ENCODE data around the gene SPOCK1. TPM values are rescaled to one million over a fixed set of nuclear protein-coding genes. Genes with fewer than 3 reads are reported as not detected.
A peak's percentile ranks its signal among the peaks of the same experiment; 100 is the strongest.

The SPOCK1 gene
- total RNA-seq, 1 donor = 231 TPM

DNA sequence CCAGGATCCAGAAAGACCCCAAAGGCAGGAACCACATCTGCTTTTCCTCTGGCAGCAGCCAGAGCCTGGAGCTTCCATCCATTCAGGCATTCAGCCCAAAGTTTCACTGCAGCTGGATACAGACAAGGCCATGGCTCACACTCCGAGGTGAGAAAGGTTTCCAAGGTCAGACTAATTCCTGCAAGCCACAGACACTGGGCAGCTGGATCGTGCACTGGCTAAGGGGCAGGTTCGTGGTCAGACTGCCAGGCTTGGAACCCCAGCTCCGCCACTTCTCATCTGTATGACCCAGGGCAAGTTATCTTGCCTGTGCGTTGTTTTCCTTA is 36.9 kb downstream of the SPOCK1 start:
- Histone ChIP-seq H3K27me3 (ENCODE audit: insufficient read depth, low read length) (no peaks in the 10 kb centered on the region), H3K4me2 (ENCODE audit: insufficient read depth, low read length) (no peak overlapping the region), H3K4me1 (ENCODE audit: insufficient read depth, low read length) (peaks cover 28% of the 10 kb centered on the region), H3K27ac (ENCODE audit: low read depth, low read length) (no peak overlapping the region), H3K79me2 (ENCODE audit: insufficient read depth, low read length) (peaks cover 44% of the 10 kb centered on the region), H3K36me3 (ENCODE audit: insufficient read depth, low read length) (peaks cover 7% of the 10 kb centered on the region), H3K9me3 (ENCODE audit: low read depth, low read length) (no peaks in the 10 kb centered on the region), H4K20me1 (ENCODE audit: insufficient read depth, low read length) (peaks cover 48% of the 10 kb centered on the region), H3K4me3 (ENCODE audit: insufficient read depth, low read length) (no peak overlapping the region), H2AFZ (ENCODE audit: low read length) (no peak overlapping the region)
- DNase-seq (ENCODE audit: insufficient read length, low spot score, missing footprints) = no peak
- TF ChIP-seq, protein P1, sequence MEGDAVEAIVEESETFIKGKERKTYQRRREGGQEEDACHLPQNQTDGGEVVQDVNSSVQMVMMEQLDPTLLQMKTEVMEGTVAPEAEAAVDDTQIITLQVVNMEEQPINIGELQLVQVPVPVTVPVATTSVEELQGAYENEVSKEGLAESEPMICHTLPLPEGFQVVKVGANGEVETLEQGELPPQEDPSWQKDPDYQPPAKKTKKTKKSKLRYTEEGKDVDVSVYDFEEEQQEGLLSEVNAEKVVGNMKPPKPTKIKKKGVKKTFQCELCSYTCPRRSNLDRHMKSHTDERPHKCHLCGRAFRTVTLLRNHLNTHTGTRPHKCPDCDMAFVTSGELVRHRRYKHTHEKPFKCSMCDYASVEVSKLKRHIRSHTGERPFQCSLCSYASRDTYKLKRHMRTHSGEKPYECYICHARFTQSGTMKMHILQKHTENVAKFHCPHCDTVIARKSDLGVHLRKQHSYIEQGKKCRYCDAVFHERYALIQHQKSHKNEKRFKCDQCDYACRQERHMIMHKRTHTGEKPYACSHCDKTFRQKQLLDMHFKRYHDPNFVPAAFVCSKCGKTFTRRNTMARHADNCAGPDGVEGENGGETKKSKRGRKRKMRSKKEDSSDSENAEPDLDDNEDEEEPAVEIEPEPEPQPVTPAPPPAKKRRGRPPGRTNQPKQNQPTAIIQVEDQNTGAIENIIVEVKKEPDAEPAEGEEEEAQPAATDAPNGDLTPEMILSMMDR (IDR thresholded peaks at IDR 0.05; ENCODE audit: extremely low read depth, low read depth, low read length) = no peak

DNA sequence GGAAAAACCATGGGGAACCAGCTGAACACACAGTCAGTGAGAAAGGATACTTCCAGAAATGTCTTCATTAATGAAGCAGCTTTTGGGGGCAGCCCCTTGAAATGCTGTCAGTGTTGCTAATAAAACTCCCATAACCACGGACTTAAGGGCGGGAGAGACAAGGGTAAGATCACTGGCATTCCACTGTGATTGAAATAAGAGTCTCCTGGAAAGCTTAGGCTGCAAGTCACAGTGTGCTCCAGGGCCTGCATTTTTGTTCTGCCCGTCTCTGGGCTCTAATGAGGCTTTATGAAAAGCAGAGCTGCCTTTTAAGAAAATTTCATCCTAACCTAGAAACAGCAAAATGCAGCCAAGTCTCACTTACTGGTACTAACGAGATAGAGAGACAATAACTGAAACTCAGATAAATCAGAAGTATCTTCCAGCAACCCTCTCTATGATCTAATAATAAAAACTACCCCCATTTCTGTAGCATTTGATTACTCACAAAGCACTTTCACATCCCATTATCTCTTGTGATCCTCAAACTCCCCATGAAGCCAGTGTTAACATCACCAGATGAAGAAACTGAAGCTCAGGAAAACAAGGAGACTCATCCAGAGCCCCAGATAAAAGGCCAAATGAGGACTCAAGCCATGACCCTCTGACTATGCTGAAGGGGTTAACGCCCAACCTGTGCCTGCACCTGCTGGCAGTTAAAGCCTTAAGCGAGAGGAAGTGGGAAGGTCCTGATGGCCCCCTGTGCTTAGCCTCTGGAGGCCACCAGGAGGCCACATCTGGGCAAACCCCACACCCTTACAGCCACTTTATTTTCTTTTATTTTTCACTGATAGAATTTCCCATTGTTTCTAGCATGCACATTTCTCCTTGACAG is 37.5 kb downstream of the SPOCK1 start:
- Histone ChIP-seq H3K4me1 (ENCODE audit: insufficient read depth, low read length) (peaks cover 22% of the 10 kb centered on the region), H3K4me2 (ENCODE audit: insufficient read depth, low read length) (no peak overlapping the region), H3K4me3 (ENCODE audit: insufficient read depth, low read length) (no peak overlapping the region), H2AFZ (ENCODE audit: low read length) (no peak overlapping the region), H3K27ac (ENCODE audit: low read depth, low read length) (no peak overlapping the region), H4K20me1 (ENCODE audit: insufficient read depth, low read length) (peaks cover 53% of the 10 kb centered on the region), H3K79me2 (ENCODE audit: insufficient read depth, low read length) (peaks cover 46% of the 10 kb centered on the region), H3K9me3 (ENCODE audit: low read depth, low read length) (no peaks in the 10 kb centered on the region), H3K36me3 (ENCODE audit: insufficient read depth, low read length) (peaks cover 7% of the 10 kb centered on the region), H3K27me3 (ENCODE audit: insufficient read depth, low read length) (no peaks in the 10 kb centered on the region)
- DNase-seq (ENCODE audit: insufficient read length, low spot score, missing footprints) = no peak
- TF ChIP-seq, protein P1 (IDR thresholded peaks at IDR 0.05; ENCODE audit: extremely low read depth, low read depth, low read length) = peak; percentile 15

DNA sequence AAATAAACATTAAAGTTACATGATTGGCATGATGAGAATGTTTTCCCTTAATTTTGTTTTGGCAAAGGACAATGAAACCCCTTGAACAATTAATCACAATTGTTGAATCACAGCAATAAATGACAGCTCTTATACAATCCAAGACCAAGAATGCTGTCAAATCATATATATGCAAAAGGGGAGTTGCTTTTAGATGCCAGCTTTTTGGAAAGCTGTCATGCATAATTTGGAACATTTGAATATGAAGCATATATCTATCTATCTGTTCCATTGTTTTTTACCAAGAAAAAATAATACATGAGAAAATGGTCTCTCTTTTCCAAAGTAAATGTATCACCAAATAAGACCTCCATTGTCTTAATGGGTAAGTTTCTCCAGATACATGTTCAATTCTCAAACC is 44.5 kb downstream of the SPOCK1 start:
- Histone ChIP-seq H2AFZ (ENCODE audit: low read length) (no peak overlapping the region), H3K4me1 (ENCODE audit: insufficient read depth, low read length) (no peaks in the 10 kb centered on the region), H3K36me3 (ENCODE audit: insufficient read depth, low read length) (peaks cover 7% of the 10 kb centered on the region), H4K20me1 (ENCODE audit: insufficient read depth, low read length) (peaks cover 63% of the 10 kb centered on the region), H3K79me2 (ENCODE audit: insufficient read depth, low read length) (peaks cover 12% of the 10 kb centered on the region), H3K4me2 (ENCODE audit: insufficient read depth, low read length) (no peak overlapping the region), H3K27ac (ENCODE audit: low read depth, low read length) (no peak overlapping the region), H3K27me3 (ENCODE audit: insufficient read depth, low read length) (no peaks in the 10 kb centered on the region), H3K9me3 (ENCODE audit: low read depth, low read length) (no peaks in the 10 kb centered on the region), H3K4me3 (ENCODE audit: insufficient read depth, low read length) (no peak overlapping the region)
- no peak for DNase-seq (ENCODE audit: insufficient read length, low spot score, missing footprints)
- TF ChIP-seq, protein P1 (IDR thresholded peaks at IDR 0.05; ENCODE audit: extremely low read depth, low read depth, low read length) = no peak

DNA sequence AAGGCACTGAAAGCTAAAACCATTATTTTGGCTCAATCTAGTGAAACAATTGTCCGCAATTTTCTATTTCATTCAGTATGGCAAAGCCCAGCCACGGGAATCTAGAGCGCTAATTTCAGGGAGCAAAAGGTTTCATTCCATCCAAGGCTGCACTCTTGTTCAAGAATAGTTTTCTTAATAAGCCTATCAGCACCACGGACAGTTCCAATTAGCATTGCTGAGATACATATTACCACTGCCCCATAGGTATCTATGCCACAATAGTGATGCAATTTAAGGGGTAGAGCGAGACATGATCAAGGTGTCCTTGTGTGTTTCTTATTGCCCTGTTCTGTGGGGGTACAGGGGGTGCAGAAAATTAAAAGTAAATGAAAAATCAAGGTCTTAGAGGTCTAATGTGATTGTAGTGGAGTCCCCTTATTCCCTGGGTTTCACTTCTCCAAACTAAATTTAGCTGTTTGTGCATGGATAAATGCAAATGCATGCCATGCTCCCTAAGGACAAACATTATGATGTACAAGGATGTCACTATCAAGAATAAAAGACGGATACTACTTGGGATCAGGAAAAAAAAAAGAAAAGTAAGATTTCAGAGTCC is 45.5 kb downstream of the SPOCK1 start:
- Histone ChIP-seq H4K20me1 (ENCODE audit: insufficient read depth, low read length) (peaks cover 66% of the 10 kb centered on the region), H3K27ac (ENCODE audit: low read depth, low read length) (no peak overlapping the region), H3K27me3 (ENCODE audit: insufficient read depth, low read length) (no peaks in the 10 kb centered on the region), H3K4me3 (ENCODE audit: insufficient read depth, low read length) (no peak overlapping the region), H2AFZ (ENCODE audit: low read length) (no peak overlapping the region), H3K4me2 (ENCODE audit: insufficient read depth, low read length) (no peak overlapping the region), H3K36me3 (ENCODE audit: insufficient read depth, low read length) (no peaks in the 10 kb centered on the region), H3K9me3 (ENCODE audit: low read depth, low read length) (no peaks in the 10 kb centered on the region), H3K4me1 (ENCODE audit: insufficient read depth, low read length) (no peaks in the 10 kb centered on the region), H3K79me2 (ENCODE audit: insufficient read depth, low read length) (peaks cover 14% of the 10 kb centered on the region)
- no peak for DNase-seq (ENCODE audit: insufficient read length, low spot score, missing footprints)
- TF ChIP-seq, protein P1 (IDR thresholded peaks at IDR 0.05; ENCODE audit: extremely low read depth, low read depth, low read length) = no peak
